ENCODE results near the gene CDKN2B.

DNA sequence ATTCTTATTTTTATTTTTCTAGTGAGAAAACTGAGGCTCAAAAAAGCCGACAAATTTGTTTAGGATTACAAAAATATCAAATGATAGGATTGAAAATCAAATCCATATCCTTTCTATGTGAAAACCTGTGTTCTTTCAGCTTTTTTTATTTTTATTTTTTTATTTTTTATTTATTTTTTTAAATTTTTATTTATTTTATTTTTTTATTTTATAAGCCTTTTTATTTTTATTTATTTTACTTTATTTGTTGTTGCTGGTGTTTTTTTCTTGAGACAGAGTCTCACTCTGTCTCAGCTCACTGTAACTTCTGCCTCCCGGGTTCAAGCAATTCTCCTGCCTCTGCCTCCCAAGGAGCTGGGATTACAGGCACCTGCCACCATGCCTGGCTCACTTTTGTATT lies 45.4 kb upstream of the CDKN2B start:
- TF ChIP-seq, protein P1, sequence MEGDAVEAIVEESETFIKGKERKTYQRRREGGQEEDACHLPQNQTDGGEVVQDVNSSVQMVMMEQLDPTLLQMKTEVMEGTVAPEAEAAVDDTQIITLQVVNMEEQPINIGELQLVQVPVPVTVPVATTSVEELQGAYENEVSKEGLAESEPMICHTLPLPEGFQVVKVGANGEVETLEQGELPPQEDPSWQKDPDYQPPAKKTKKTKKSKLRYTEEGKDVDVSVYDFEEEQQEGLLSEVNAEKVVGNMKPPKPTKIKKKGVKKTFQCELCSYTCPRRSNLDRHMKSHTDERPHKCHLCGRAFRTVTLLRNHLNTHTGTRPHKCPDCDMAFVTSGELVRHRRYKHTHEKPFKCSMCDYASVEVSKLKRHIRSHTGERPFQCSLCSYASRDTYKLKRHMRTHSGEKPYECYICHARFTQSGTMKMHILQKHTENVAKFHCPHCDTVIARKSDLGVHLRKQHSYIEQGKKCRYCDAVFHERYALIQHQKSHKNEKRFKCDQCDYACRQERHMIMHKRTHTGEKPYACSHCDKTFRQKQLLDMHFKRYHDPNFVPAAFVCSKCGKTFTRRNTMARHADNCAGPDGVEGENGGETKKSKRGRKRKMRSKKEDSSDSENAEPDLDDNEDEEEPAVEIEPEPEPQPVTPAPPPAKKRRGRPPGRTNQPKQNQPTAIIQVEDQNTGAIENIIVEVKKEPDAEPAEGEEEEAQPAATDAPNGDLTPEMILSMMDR (IDR thresholded peaks at IDR 0.05): no peak
- no peak for TF ChIP-seq JUND (IDR thresholded peaks at IDR 0.05)
- TF ChIP-seq SIN3A (IDR thresholded peaks at IDR 0.05; ENCODE audit: borderline replicate concordance, low read depth, low read length): no peak
- TF ChIP-seq POLR2AphosphoS5 (IDR thresholded peaks at IDR 0.05; ENCODE audit: low read depth, low read length): no peak
- TF ChIP-seq YY1 (IDR thresholded peaks at IDR 0.05; ENCODE audit: low read depth): no peak
- TF ChIP-seq, protein P2, sequence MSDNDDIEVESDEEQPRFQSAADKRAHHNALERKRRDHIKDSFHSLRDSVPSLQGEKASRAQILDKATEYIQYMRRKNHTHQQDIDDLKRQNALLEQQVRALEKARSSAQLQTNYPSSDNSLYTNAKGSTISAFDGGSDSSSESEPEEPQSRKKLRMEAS (IDR thresholded peaks at IDR 0.05; ENCODE audit: low read depth): no peak
- TF ChIP-seq EP300 (IDR thresholded peaks at IDR 0.05; ENCODE audit: borderline replicate concordance in 1 of 2, low read depth in 1 of 2, low read length in 1 of 2): no peak
- no peak for TF ChIP-seq NRF1 (IDR thresholded peaks at IDR 0.05; ENCODE audit: low read depth, low read length)

All from SK-N-SH (cell line).